Measurements from ENCODE around the gene GPATCH3.

Gene GPATCH3

DNA sequence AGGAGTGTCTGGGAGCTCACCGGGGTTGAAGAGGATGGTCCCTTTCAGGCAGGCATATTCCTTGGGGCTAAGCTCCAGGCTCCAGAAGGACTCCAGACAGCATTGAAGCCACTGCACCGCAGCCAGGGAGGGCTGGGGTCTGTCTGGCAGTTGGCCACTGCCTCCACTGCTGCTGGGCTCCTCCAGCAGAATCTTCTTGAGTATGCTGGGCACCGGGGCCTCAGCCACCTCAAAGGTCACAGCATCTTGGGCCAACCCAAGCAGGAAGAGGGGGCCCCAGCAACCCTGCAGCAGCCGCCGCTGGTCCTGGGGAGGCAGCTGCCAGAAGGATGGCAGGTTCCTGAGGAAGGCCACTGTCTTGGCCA, 13.1 kb upstream of the GPATCH3 start:
- no peak for DNase-seq (ENCODE audit: low read depth)
- TF ChIP-seq CTCF (IDR thresholded peaks at IDR 0.05; ENCODE audit: insufficient read depth, low read depth, low read length, missing control alignments): no peak
- H3K4me3 ChIP-seq (ENCODE audit: low read depth, low read length): no peak overlapping the region

DNA sequence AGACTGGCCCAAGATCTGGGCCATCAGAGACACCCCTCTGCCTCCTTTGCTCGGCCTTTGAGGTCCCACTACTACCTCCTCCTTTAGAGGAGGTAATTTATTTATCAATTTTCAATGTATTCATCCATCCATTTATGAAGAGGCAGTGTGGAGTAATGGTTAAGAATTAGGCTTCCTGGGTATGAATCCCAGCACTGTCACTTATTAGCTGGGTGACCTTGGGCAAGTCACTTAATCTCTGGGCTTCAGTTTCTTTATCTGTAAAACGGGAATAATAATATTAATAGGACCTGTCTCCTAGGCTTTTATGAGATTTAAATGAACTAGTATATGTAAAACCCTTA, 11.9 kb upstream of the GPATCH3 start:
- H3K4me3 ChIP-seq (ENCODE audit: low read depth, low read length): no peak overlapping the region
- no peak for DNase-seq (ENCODE audit: low read depth)
- TF ChIP-seq CTCF (IDR thresholded peaks at IDR 0.05; ENCODE audit: insufficient read depth, low read depth, low read length, missing control alignments): no peak

DNA sequence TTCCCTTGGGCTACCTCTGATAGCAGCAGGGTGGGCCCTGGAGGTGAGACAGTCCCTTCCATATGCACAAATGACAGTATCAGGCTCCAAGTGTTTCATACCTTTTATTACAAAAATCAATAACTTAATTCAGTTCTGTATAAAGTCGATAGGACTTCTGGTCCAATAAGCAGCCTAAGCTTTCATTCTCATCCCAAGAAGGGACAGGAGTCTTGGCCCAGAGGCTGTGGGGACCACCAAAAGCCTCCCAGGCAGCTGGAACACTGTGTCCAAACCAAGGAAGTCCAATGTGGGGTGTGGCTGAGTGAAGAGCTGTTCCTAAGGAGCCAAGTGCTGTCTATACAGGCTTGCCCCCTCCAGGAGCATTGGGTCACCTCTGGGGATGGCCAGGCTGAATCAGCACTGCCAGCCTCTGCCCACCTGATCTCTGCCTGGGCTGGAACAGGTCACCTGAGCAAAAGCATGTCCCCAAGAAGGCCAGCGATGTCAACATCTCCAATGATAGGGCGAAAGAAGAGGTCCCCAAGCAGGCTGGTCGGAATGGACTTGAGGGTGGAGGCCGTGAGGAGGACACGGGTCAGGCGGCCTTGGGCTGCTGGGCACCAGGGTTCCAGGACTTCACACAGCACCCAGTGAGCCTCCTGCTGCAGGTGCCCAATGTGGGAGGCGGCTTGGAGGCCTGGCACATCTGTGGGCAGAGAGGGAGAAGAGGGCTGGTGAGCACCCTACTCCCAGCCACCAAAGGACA, 11.3 kb upstream of the GPATCH3 start:
- no peak for TF ChIP-seq CTCF (IDR thresholded peaks at IDR 0.05; ENCODE audit: insufficient read depth, low read depth, low read length, missing control alignments)
- no peak for DNase-seq (ENCODE audit: low read depth)

GRCh38 chr1:26910343-26911160, 10.3 kb upstream of the GPATCH3 start:
- no peak for TF ChIP-seq CTCF (IDR thresholded peaks at IDR 0.05; ENCODE audit: insufficient read depth, low read depth, low read length, missing control alignments)
- DNase-seq (ENCODE audit: low read depth): no peak

More for the DNA sequence above, 11.3 kb upstream of the GPATCH3 start:
- no peak overlapping the region for H3K4me3 ChIP-seq (ENCODE audit: low read depth, low read length)

DNA sequence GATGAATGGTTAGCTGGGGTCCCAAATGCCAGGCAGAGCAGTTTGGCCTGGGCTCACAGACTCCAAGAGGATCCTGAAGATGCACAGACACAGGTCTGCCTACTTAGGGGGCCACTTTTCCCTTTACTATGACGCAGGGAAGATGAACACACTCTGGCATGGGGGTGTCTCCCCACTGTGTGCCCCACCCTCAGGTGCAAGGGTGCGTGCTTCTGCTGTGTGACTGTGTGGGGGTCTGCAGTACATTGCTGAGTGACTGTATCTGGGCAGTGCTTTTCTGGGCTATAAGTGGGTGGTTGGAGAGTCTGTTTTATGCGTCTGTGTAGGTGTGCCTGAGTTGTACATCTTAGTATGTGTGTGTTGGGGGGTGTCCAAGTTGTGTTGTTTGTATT, 9.7 kb upstream of the GPATCH3 start:
- no peak overlapping the region for H3K4me3 ChIP-seq (ENCODE audit: low read depth, low read length)
- no peak for TF ChIP-seq CTCF (IDR thresholded peaks at IDR 0.05; ENCODE audit: insufficient read depth, low read depth, low read length, missing control alignments)
- no peak for DNase-seq (ENCODE audit: low read depth)

More at GRCh38 chr1:26910343-26911160, 10.3 kb upstream of the GPATCH3 start:
- H3K4me3 ChIP-seq (ENCODE audit: low read depth, low read length): no peak overlapping the region

DNA sequence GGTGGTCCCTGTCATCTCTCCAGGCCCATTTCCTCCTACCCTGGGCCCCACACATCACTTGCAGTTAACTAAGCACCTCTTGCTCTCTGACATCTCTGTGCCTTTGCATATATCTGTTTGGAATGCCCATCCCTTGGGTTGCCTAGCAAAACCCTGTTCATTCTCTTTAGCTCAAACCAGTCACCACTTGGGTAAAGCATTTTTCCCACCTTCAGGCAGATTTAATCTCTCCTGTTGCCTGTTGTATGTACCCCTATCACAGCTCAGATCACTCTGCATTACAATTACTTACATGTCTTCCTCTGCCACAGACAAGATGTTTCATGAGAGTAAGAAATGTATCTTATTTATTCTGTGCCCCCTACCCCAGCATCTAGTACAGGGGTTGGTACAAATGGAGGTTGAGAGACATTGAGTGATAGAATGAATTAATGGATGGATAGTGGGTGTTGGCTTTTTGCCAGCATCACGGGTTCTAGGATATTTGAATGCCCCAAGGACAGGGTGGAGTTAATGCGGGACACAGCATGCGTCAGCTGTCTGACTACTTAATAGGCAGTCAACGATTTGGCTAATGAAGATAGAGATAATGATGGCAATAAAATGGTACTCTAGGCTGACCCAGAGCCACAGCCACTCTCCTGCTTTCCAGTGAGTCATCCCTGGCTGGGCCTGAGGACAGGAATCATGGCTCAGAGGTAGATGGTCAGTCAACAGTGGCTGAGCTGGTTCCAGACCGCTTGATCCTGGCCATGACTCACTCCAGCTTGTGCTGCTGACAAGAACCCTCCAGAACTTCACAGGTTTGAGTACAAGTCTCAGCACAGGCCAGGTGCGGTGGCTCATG, 7.0 kb upstream of the GPATCH3 start:
- DNase-seq (ENCODE audit: low read depth): no peak
- H3K4me3 ChIP-seq (ENCODE audit: low read depth, low read length): no peak overlapping the region
- no peak for TF ChIP-seq CTCF (IDR thresholded peaks at IDR 0.05; ENCODE audit: insufficient read depth, low read depth, low read length, missing control alignments)

All from GM12865 (cell line).